GM21528 (cell line): ENCODE data around the gene MGRN1.

Experiments
- ATAC-seq: cut with Tn5 transposase; IDR thresholded peaks from one replicate; pipeline ENCODE4 v1.9.1; 2021; ENCODE audit warnings: mild to moderate bottlenecking, moderate library complexity; ENCODE audit not compliant: unreplicated experiment, low FRiP score

The MGRN1 gene

GRCh38 chr16:4684058-4684715 lies 59.6 kb downstream of the MGRN1 start:
- ATAC-seq, result no peak

GRCh38 chr16:4684763-4685162 lies 60.1 kb downstream of the MGRN1 start:
- ATAC-seq, result no peak

GRCh38 chr16:4685292-4685691 lies 60.7 kb downstream of the MGRN1 start:
- no peak for ATAC-seq

- ATAC-seq, result no peak
Observed at GRCh38 chr16:4685776-4686496, 61.3 kb downstream of the MGRN1 start.

GRCh38 chr16:4686497-4687210 lies 62.0 kb downstream of the MGRN1 start:
- no peak for ATAC-seq

- ATAC-seq, result no peak
Observed at GRCh38 chr16:4687416-4687815, 62.8 kb downstream of the MGRN1 start.

- no peak for ATAC-seq
Observed at GRCh38 chr16:4687946-4688673, 63.5 kb downstream of the MGRN1 start.

- no peak for ATAC-seq
Observed at GRCh38 chr16:4688674-4689045, 64.0 kb downstream of the MGRN1 start.

GRCh38 chr16:4689091-4689671 lies 64.6 kb downstream of the MGRN1 start:
- no peak for ATAC-seq

- no peak for ATAC-seq
Observed at GRCh38 chr16:4689864-4690704, 65.5 kb downstream of the MGRN1 start.

GRCh38 chr16:4690946-4691665 lies 66.5 kb downstream of the MGRN1 start:
- ATAC-seq, result no peak

GRCh38 chr16:4691666-4692412 lies 67.2 kb downstream of the MGRN1 start:
- ATAC-seq, result no peak

GRCh38 chr16:4692460-4693295 lies 68.1 kb downstream of the MGRN1 start:
- peak; percentile 3 for ATAC-seq

GRCh38 chr16:4693296-4693955 lies 68.8 kb downstream of the MGRN1 start, which contains the start of gene NUDT16L1:
Gene NUDT16L1 (plus strand): TSS chr16:4693562. CDS start chr16:4693727, 165 bp downstream.
- peak; percentile 87 for ATAC-seq

GRCh38 chr16:4693956-4694641 lies 69.5 kb downstream of the MGRN1 start:
- ATAC-seq, result peak; percentile 6
